ENCODE measurements around the gene TESK1.
A peak's percentile ranks its signal among the peaks of the same experiment; 100 is the strongest.

The TESK1 gene, protein sequence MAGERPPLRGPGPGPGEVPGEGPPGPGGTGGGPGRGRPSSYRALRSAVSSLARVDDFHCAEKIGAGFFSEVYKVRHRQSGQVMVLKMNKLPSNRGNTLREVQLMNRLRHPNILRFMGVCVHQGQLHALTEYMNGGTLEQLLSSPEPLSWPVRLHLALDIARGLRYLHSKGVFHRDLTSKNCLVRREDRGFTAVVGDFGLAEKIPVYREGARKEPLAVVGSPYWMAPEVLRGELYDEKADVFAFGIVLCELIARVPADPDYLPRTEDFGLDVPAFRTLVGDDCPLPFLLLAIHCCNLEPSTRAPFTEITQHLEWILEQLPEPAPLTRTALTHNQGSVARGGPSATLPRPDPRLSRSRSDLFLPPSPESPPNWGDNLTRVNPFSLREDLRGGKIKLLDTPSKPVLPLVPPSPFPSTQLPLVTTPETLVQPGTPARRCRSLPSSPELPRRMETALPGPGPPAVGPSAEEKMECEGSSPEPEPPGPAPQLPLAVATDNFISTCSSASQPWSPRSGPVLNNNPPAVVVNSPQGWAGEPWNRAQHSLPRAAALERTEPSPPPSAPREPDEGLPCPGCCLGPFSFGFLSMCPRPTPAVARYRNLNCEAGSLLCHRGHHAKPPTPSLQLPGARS

GRCh38 chr9:35604578-35605350 is at the start of gene TESK1:
TESK1 (plus strand) TSS chr9:35605262; CDS start chr9:35605620, 358 bp downstream.
- peak; percentile 66 for DNase-seq (ENCODE audit: low read depth)

DNA sequence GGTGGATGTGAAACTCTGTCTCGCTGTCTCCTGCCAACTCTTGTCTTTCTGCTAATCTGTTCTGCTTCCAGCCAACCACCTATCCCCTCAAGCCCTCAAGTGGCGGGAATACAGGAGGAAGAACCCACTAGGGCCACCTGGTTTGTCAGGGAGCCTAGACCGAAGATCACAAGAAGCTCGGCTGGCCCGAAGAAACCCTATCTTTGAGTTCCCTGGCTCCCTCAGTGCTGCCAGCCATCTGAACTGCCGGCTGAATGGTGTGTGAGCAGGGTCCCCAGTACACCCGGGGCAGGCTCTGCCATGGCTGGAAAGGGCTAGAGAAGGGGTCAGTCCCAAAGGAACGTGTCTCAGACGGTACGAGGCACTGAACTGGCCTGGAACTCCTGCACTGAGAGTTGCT is 49.2 kb upstream of the TESK1 start:
- no peak for DNase-seq (ENCODE audit: low read depth)

GRCh38 chr9:35556776-35557175 is 48.3 kb upstream of the TESK1 start:
- no peak for DNase-seq (ENCODE audit: low read depth)

DNA sequence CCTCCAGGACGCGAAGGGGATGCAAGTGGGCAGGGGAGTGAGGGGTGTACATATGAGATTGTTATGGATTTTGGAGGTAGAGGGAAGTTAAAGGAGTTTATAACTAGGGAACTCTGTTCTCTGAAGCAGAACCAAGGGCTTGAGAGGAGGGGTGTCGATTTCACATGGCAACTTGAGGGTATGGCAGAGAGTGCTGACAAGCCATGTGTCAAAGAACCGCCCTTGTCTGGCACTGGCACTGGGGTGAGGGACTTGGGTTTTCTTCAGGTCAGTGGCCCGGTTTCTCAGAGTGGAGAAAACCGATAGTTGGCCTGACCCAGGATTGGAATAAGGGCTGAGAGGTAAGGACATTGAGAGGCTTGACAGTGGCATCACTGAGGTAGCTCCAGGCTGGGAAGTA is 47.7 kb upstream of the TESK1 start:
- no peak for DNase-seq (ENCODE audit: low read depth)

DNA sequence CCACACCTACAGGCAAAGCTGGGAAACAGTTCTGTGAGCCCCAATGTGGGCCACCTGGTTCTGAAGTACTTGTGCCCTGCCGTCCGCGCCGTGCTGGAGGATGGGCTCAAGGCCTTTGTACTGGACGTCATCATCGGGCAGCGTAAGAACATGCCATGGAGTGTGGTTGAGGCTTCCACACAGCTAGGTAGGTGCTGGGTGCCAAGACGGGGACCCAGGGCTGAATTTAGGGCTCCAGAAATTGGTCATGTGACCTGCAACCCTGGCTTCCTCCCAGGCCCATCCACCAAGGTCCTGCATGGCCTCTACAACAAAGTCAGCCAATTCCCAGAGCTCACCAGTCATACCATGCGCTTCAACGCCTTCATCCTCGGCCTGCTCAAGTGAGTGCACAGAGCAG is 46.9 kb upstream of the TESK1 start:
- DNase-seq (ENCODE audit: low read depth) = no peak

DNA sequence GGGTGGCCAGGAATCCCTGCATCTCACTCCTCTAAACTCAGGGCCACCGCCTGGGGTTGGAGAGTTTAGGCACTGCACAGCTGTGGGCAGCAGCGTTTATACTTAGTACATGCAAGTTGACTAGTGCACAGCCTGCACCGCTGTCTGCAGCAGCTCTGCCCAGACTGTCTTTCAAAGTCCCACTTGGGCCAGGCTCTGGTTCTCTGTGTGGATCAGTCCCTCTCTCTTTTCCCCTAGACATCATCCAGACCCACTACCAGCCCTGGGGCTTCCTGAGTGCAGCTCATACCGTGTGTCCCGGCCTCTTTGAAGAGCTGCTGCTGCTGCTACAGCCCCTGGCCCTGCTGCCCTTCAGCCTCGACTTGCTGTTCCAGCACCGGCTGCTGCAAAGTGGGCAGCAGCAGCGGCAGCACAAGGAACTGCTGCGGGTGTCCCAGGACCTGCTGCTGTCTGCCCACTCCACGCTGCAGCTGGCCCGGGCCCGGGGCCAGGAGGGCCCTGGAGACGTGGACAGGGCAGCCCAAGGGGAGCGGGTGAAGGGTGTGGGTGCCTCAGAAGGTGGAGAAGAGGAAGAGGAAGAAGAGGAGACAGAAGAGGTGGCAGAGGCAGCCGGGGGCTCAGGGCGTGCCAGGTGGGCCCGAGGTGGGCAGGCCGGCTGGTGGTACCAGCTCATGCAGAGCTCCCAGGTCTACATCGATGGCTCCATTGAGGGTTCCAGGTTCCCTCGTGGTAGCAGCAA is 45.1 kb upstream of the TESK1 start:
- DNase-seq (ENCODE audit: low read depth) = no peak

DNA sequence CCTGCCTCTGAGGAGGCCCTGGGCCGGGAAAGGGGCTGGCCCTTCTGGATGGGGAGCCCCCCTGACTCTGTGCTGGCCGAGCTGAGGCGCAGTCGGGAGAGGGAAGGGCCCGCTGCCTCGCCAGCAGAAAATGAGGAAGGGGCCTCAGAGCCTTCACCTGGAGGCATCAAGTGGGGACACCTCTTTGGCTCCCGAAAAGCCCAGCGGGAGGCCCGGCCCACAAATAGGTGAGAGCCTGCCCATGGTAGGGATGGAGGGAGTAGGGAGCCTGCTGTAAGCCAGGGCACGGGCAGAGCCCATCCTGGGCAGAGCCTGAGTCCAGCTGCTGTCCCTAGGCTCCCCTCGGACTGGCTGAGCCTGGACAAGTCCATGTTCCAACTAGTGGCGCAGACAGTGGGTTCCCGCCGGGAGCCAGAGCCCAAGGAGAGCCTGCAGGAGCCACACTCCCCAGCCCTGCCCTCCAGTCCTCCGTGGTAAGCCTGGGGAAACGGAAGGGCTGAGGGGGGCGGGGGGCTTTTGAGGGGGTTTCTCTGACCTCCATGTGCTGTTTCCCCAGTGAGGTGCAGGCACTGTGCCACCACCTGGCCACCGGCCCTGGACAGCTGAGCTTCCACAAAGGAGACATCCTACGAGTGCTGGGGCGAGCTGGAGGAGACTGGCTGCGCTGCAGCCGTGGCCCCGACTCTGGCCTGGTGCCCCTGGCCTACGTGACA is 44.3 kb upstream of the TESK1 start:
- DNase-seq (ENCODE audit: low read depth) = no peak

DNA sequence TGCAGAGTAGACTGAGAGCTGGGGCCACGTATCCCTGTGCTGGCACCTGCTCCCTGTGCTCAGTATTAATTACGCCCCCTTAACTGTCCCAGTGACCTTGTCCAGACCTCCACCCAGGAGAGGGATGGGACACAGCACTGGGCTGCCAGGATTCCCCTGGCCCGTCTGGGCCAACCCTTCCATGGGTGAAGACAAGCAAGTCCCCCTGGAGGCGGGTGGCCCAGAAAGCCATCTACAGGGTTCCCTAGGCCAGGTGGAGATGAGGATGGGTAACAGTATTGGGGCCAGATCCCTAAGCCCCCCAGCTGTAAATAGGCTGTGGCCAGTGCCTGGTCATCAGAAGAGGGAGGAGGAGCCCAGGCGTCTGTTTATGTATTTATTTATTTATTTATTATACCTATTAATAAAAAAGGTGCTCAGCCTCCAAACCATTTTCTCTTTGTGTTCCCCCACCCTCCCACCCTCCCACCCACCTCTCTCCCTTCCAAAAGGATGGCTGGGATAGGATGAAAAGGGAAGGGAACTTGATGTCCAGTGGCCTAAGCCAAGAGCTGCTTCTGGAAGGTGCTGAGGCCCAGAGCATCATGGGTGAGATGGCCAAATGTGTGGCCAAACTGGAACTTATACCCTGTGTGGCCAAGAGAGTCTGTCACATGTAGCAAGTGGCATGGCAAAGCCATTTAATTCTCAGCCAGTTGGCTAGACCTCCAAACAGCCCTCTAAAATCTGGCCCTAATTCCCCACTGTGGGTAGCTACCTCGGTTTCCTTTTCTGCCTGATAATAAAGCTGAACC is 43.4 kb upstream of the TESK1 start:
- DNase-seq (ENCODE audit: low read depth) = no peak

- DNase-seq (ENCODE audit: low read depth) = no peak
Measured at GRCh38 chr9:35562895-35563780, 41.9 kb upstream of the TESK1 start.

DNA sequence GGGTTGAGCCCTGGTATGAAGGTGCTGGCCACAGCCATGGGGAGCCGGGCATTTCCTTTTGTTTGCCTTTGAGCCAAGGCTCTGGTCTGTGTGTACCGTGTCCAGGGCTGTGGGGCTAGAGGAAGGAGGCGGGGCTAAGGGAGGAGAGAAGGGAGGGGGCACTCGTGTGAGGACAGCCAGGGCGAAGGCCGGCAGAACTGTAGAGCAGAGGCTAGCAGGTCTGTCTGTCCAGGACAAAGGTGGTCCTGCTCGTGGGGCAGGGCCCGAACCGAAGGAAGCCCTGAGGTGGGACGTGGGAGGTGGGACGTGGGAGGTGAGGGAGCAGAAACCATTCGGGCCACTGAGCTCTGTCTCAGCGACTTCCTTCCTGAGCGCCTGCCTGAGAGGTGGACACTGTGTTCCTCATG is 41.3 kb upstream of the TESK1 start:
- DNase-seq (ENCODE audit: low read depth) = no peak

DNA sequence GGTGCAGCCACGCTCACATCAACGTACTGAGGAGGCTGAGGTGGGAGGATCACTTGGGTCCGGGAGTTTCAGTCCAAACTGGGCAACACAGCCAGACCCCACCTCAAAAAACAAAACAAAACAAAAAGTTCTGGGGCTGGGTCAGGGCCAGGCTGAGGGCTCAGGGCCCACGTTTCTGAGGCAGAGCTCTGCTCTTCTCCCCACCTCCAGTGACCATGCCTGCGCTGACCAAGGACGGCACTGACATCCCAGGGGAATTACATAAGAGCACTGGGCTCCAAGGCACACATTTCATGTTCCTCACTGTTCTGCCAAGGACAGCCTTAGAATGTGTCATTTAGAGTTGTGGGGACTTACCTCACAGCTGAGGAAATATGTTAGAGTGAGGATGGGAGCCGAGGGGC is 40.4 kb upstream of the TESK1 start:
- DNase-seq (ENCODE audit: low read depth) = no peak

DNA sequence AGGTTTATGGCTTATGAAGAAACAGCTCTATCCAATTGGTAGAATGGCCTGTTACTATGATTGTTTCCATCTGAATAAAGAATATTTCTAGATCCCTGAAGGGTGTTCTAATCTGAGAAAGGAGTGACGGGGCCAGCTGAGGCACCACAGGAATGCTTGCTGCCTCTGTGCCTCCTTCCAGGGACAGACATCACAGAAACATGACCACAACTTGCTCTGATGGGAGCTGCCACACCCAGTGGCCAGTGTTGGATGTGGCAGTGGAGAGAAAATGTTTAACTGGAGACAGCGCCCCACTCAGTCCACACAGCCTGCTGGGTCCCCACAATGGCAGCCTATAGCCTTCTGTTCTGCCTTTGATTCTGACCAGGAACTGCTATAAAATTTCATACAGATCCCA is 38.6 kb upstream of the TESK1 start:
- DNase-seq (ENCODE audit: low read depth) = no peak

GRCh38 chr9:35568196-35568595 is 36.9 kb upstream of the TESK1 start:
- no peak for DNase-seq (ENCODE audit: low read depth)

GRCh38 chr9:35569206-35569605 is 35.9 kb upstream of the TESK1 start:
- DNase-seq (ENCODE audit: low read depth) = no peak

- DNase-seq (ENCODE audit: low read depth) = no peak
Measured at GRCh38 chr9:35570709-35571504, 34.2 kb upstream of the TESK1 start.

- no peak for DNase-seq (ENCODE audit: low read depth)
Measured at GRCh38 chr9:35574578-35575122, 30.4 kb upstream of the TESK1 start.

- no peak for DNase-seq (ENCODE audit: low read depth)
Measured at GRCh38 chr9:35575478-35575877, 29.6 kb upstream of the TESK1 start.

- DNase-seq (ENCODE audit: low read depth) = no peak
Measured at GRCh38 chr9:35577486-35577885, 27.6 kb upstream of the TESK1 start.

DNA sequence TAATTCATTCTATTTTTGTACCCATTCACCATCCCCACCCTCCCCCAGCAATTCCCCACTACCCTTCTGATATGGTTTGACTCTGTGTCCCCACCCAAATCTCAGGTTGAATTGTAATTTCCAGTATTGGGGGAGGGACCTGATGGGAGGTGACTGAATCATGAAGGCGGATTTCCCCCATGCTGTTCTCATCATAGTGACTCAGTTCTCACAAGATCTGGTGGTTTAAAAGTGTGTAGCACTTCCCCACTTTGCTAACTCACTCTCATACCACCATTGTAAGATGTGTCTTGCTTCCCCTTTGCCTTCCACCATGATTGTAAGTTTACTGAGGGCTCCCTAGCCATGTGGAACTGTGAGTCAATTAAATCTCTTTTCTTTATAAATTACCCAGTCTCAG is 25.9 kb upstream of the TESK1 start:
- DNase-seq (ENCODE audit: low read depth) = no peak
